Measurements from ENCODE around the gene NRF1. TPM values are rescaled to one million over a fixed set of nuclear protein-coding genes. Genes with fewer than 3 reads are reported as not detected.

Gene NRF1
- total RNA-seq, 1 experiment from 2014 or later = 25.9 TPM

- POLR2A ChIA-PET = interaction anchor here (0.6 kb wide), 1 partner anchor 135 kb away, joined by 3 read pairs; no protein-coding TSS in a partner anchor
- CTCF ChIA-PET = no interaction called here
- Histone ChIP-seq H3K79me2 (ENCODE audit: insufficient read depth, low read length) (no peaks in the 10 kb centered on the region), H3K4me1 (ENCODE audit: control insufficient read depth in 1 of 2, insufficient read depth in 2 of 2, low read length in 2 of 2) (no peaks in the 10 kb centered on the region), H3K36me3 (ENCODE audit: control insufficient read depth in 1 of 2, insufficient read depth in 2 of 2, low read length in 2 of 2) (peaks cover 3 to 9% of the 10 kb centered on the region in 2 experiments; a peak in 2 of 4 replicates), H2AFZ (ENCODE audit: low read depth, low read length, poor library complexity, severe bottlenecking) (no peak overlapping the region), H3K4me2 (ENCODE audit: low read length) (no peak overlapping the region), H3K27me3 (ENCODE audit: insufficient read depth, low read length) (no peaks in the 10 kb centered on the region), H3K9me2 (ENCODE audit: insufficient read depth) (no peaks in the 10 kb centered on the region), H4K20me1 (ENCODE audit: insufficient read depth) (no peaks in the 10 kb centered on the region), H3K9ac (ENCODE audit: low read length) (no peak overlapping the region), H3K27ac (ENCODE audit: low read depth, low read length) (no peak overlapping the region), H3K4me3 (replicated peaks in 1 of 2; ENCODE audit: low read depth in 1 of 2, low read length in 2 of 2) (no peak overlapping the region), H3K9me3 (ENCODE audit: control insufficient read depth in 1 of 2, insufficient read depth in 1 of 2, low read depth in 1 of 2, low read length in 2 of 2) (no peaks in the 10 kb centered on the region)
- ATAC-seq (no peak), DNase-seq (ENCODE audit: low read depth, low spot score) (no peak)
- no TSS peak for BruUV-seq (replicated peaks)
- intact Hi-C loops (cut with micrococcal nuclease) = no loop called here
- RAD21 ChIA-PET (ENCODE audit: low non-redundant PET in 1 of 2, low total read pairs in 2 of 2, uncharacterized antibody in 2 of 2, unreplicated experiment in 2 of 2) = no interaction called here
- TF ChIP-seq ZFX (IDR thresholded peaks at IDR 0.05) (no peak), YY1 (IDR thresholded peaks at IDR 0.05; ENCODE audit: extremely low read depth, insufficient replicate concordance, low read depth, low read length) (no peak), TCF7L2 (IDR thresholded peaks at IDR 0.05; ENCODE audit: borderline replicate concordance, extremely low read depth, insufficient read depth, insufficient read length) (no peak), EGR1 (IDR thresholded peaks at IDR 0.05; ENCODE audit: low read depth) (no peak)
These were observed 77.1 kb downstream of the NRF1 start for GRCh38 chr7:129688503-129689222.

- H3K27me3 ChIP-seq (ENCODE audit: insufficient read depth, low read length) = no peaks in the 10 kb centered on the region
- no peaks in the 10 kb centered on the region for H3K4me1 ChIP-seq (ENCODE audit: control insufficient read depth in 1 of 2, insufficient read depth in 2 of 2, low read length in 2 of 2)
- no peaks in the 10 kb centered on the region for H3K79me2 ChIP-seq (ENCODE audit: insufficient read depth, low read length)
- H3K4me3 ChIP-seq (replicated peaks in 1 of 2; ENCODE audit: low read depth in 1 of 2, low read length in 2 of 2) = no peak overlapping the region
- DNase-seq (ENCODE audit: low read depth, low spot score) (no peak), ATAC-seq (no peak)
- H4K20me1 ChIP-seq (ENCODE audit: insufficient read depth) = peaks cover 4% of the 10 kb centered on the region; the same call in 1 of the 2 replicates
- H3K9ac ChIP-seq (ENCODE audit: low read length) = no peak overlapping the region
- intact Hi-C loops (cut with micrococcal nuclease) = no loop called here
- H3K27ac ChIP-seq (ENCODE audit: low read depth, low read length) = no peak overlapping the region
- ChIA-PET POLR2A (no interaction called here), RAD21 (ENCODE audit: low non-redundant PET in 1 of 2, low total read pairs in 2 of 2, uncharacterized antibody in 2 of 2, unreplicated experiment in 2 of 2) (no interaction called here), CTCF (no interaction called here)
- H3K9me3 ChIP-seq (ENCODE audit: control insufficient read depth in 1 of 2, insufficient read depth in 1 of 2, low read depth in 1 of 2, low read length in 2 of 2) = no peaks in the 10 kb centered on the region
- peaks cover 3 to 12% of the 10 kb centered on the region in 2 experiments; a peak in 2 of 4 replicates for H3K36me3 ChIP-seq (ENCODE audit: control insufficient read depth in 1 of 2, insufficient read depth in 2 of 2, low read length in 2 of 2)
- H2AFZ ChIP-seq (ENCODE audit: low read depth, low read length, poor library complexity, severe bottlenecking) = no peak overlapping the region
- BruUV-seq (replicated peaks) = no TSS peak
- no peak overlapping the region for H3K4me2 ChIP-seq (ENCODE audit: low read length)
- H3K9me2 ChIP-seq (ENCODE audit: insufficient read depth) = no peaks in the 10 kb centered on the region
- no peak for TF ChIP-seq JUND (IDR thresholded peaks at IDR 0.05)
- no peak for TF ChIP-seq POLR2A (IDR thresholded peaks at IDR 0.05; ENCODE audit: borderline replicate concordance, extremely low read depth, insufficient read depth, insufficient read length)
- TF ChIP-seq ZNF274 (IDR thresholded peaks at IDR 0.05; ENCODE audit: low read depth, low read length) = no peak
- no peak for TF ChIP-seq EZH2 (IDR thresholded peaks at IDR 0.05)
- no peak for TF ChIP-seq POLR2AphosphoS5 (IDR thresholded peaks at IDR 0.05; ENCODE audit: low read depth, low read length)
- no peak for TF ChIP-seq FOSL1 (IDR thresholded peaks at IDR 0.05; ENCODE audit: low read depth)
- no peak for TF ChIP-seq ZFX (IDR thresholded peaks at IDR 0.05)
- TF ChIP-seq YY1 (IDR thresholded peaks at IDR 0.05; ENCODE audit: extremely low read depth, insufficient replicate concordance, low read depth, low read length) = no peak
- TF ChIP-seq ELF1 (IDR thresholded peaks at IDR 0.05; ENCODE audit: borderline replicate concordance, low read depth) = no peak
- TF ChIP-seq SP1 (IDR thresholded peaks at IDR 0.05; ENCODE audit: low read depth) = no peak
- no peak for TF ChIP-seq TCF7L2 (IDR thresholded peaks at IDR 0.05; ENCODE audit: borderline replicate concordance, extremely low read depth, insufficient read depth, insufficient read length)
- no peak for TF ChIP-seq MAX (IDR thresholded peaks at IDR 0.05)
- TF ChIP-seq CBX3 (IDR thresholded peaks at IDR 0.05; ENCODE audit: low read depth) = no peak
- TF ChIP-seq RAD21 (IDR thresholded peaks at IDR 0.05; ENCODE audit: low read depth) = no peak
- TF ChIP-seq CTCF (IDR thresholded peaks at IDR 0.05 in 2 of 3, conservative IDR thresholded peaks at IDR 0.05 in 1 of 3; ENCODE audit: borderline replicate concordance in 1 of 3, insufficient read depth in 1 of 3, low read depth in 2 of 3, low read length in 2 of 3) = no peak
These were observed 78.6 kb downstream of the NRF1 start for GRCh38 chr7:129689995-129690581.
